ENCODE data around the gene NPHP4.

DNA sequence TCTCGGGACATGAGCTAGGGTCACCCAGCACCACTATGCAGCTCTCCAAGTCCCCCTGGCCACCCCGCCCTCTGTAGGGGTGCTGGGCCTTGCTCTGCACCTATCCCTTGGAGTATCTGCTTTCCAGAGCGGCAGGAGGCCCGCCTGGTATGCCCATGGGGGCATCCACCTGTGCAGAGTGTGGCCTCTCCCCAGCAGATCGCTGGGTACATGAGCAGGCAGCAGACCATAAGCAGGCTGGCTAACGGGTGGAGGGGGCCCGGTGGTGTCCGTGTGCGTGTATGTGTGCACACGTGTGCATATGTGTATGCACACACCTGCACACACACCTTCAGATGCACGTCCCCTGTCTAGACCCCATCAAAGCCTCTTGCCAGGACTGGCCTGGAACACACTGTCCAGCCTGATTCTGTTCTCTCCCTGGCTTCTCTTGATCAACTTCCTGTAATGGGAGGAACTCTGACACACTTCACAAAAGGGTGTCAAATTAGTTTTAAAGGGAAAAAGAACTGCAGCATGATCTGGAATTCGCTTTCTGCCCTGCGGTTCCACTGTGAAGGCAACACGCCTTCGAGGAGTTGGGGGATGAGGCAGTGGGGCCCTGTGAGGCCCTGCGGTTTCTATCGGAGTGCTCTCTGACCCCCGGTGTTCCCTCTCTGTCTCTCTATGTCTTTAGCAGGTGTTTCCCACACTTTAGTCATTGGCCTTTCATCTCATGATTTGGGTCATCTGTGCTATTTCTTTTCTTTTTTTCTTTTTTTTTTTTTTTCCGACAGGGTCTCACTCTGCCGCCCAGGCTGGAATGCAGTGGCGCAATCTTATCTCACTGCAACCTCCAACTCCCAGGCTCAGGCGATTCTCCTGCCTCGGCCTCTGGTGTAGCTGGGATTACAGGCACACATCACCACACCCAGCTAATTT lies 17.2 kb upstream of the NPHP4 start:
- TF ChIP-seq, protein P1, sequence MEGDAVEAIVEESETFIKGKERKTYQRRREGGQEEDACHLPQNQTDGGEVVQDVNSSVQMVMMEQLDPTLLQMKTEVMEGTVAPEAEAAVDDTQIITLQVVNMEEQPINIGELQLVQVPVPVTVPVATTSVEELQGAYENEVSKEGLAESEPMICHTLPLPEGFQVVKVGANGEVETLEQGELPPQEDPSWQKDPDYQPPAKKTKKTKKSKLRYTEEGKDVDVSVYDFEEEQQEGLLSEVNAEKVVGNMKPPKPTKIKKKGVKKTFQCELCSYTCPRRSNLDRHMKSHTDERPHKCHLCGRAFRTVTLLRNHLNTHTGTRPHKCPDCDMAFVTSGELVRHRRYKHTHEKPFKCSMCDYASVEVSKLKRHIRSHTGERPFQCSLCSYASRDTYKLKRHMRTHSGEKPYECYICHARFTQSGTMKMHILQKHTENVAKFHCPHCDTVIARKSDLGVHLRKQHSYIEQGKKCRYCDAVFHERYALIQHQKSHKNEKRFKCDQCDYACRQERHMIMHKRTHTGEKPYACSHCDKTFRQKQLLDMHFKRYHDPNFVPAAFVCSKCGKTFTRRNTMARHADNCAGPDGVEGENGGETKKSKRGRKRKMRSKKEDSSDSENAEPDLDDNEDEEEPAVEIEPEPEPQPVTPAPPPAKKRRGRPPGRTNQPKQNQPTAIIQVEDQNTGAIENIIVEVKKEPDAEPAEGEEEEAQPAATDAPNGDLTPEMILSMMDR (IDR thresholded peaks at IDR 0.05), result no peak
- TF ChIP-seq POLR2A (IDR thresholded peaks at IDR 0.05), result no peak

All from lower leg skin (tissue), 3 donors.